ENCODE data around the gene INSYN1. TPM values are rescaled to one million over a fixed set of nuclear protein-coding genes. Genes with fewer than 3 reads are reported as not detected.

Gene INSYN1
- total RNA-seq, 1 experiment from 2014 or later, result not detected

DNA sequence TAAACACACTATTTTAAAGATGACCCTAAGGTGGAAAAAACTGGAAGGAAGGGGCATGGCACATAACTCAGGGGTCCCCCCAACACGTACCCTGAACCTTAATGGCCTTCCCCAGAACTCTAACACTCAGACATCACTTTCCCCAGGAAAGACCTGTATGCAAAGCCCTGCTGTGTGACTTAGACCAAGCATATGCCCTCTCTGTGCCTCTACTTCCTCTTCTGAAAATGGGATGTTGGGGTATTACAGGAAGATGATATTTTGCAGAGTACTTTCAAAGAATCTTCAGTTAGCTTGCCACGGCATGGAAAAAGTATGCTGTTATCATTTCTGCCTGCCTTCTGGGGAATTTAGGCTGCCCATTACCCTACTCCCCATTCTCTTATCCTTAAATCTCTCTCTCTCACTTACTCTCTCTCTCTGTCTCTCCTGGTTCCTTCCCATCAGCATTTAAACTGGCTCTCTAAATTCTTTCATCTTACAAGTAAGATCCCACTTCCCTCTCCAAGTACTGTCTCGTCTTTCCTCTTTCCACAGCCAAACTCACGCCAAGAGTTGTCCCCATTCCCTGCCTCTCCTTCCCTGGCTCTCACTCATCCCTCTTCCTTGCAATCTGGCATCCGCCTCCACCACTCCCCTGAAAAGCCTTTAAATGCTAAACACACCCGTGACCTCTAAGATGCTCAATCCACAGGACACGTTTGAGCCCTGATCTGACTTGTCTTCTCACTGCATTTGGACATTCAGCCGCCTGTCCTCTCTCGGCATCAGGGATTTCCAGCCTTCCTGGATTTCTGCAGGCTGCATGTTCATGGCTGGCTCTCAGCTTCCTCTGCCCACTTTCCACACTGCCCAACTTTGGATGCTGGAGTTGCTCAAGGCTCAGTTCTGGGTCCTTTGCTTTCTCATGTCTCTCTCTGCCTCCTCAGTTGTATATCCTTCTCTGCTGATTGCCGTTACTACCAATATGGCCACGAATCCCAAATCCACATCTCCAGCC, 7.5 kb upstream of the INSYN1 start:
- CTCF ChIA-PET, result interaction anchor here (0.6 kb wide), 1 partner anchor 41 kb away, joined by 3 read pairs; no protein-coding TSS in a partner anchor
- intact Hi-C loops (cut with micrococcal nuclease; ENCODE audit: unreplicated experiment), result no loop called here
- Mint-ChIP-seq H3K9me3 (ENCODE audit: low read depth, unreplicated experiment) (no peaks in the 10 kb centered on the region), H3K27me3 (ENCODE audit: unreplicated experiment) (peaks cover 17% of the 10 kb centered on the region), H3K4me3 (ENCODE audit: low read depth, unreplicated experiment) (no peak overlapping the region), H3K4me1 (ENCODE audit: low read depth, unreplicated experiment) (no peaks in the 10 kb centered on the region), H3K27ac (ENCODE audit: unreplicated experiment) (no peak overlapping the region), H3K36me3 (ENCODE audit: insufficient read depth, unreplicated experiment) (no peaks in the 10 kb centered on the region)
- TF ChIP-seq CTCF (IDR thresholded peaks at IDR 0.05; ENCODE audit: unreplicated experiment), result no peak
- BruUV-seq (replicated peaks), result no TSS peak
- DNase-seq, result no peak

GRCh38 chr15:73758461-73758860, 5.3 kb upstream of the INSYN1 start:
- Mint-ChIP-seq H3K4me1 (ENCODE audit: low read depth, unreplicated experiment) (no peaks in the 10 kb centered on the region), H3K4me3 (ENCODE audit: low read depth, unreplicated experiment) (no peak overlapping the region), H3K36me3 (ENCODE audit: insufficient read depth, unreplicated experiment) (no peaks in the 10 kb centered on the region), H3K9me3 (ENCODE audit: low read depth, unreplicated experiment) (no peaks in the 10 kb centered on the region), H3K27me3 (ENCODE audit: unreplicated experiment) (peaks cover 31% of the 10 kb centered on the region), H3K27ac (ENCODE audit: unreplicated experiment) (no peak overlapping the region)
- TF ChIP-seq CTCF (IDR thresholded peaks at IDR 0.05; ENCODE audit: unreplicated experiment), result no peak
- BruUV-seq (replicated peaks), result no TSS peak
- intact Hi-C loops (cut with micrococcal nuclease; ENCODE audit: unreplicated experiment), result no loop called here
- DNase-seq, result no peak
- CTCF ChIA-PET, result no interaction called here

DNA sequence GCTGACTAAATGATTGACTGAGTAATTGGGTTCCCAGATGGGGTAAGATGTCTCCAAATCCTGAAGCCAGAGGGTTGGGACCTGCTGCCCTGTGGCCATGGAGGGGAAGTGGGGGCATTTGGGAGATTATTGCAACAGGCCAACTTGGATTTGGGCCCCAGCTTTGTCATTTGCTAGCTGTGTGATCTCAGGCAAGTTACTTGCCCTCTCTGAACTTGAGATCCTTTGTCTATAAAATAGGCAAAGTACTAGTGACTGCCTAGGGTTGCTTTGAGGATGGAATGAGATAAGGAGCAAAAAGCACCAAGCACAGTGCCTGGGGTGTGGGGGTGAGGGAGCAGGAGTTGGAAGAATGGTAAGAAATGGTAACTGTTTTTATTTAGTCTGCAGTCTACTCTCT, 4.4 kb upstream of the INSYN1 start:
- Mint-ChIP-seq H3K9me3 (ENCODE audit: low read depth, unreplicated experiment) (no peaks in the 10 kb centered on the region), H3K4me1 (ENCODE audit: low read depth, unreplicated experiment) (no peaks in the 10 kb centered on the region), H3K36me3 (ENCODE audit: insufficient read depth, unreplicated experiment) (no peaks in the 10 kb centered on the region), H3K27me3 (ENCODE audit: unreplicated experiment) (peaks cover 36% of the 10 kb centered on the region), H3K27ac (ENCODE audit: unreplicated experiment) (no peak overlapping the region), H3K4me3 (ENCODE audit: low read depth, unreplicated experiment) (no peak overlapping the region)
- BruUV-seq (replicated peaks), result no TSS peak
- intact Hi-C loops (cut with micrococcal nuclease; ENCODE audit: unreplicated experiment), result no loop called here
- CTCF ChIA-PET, result interaction anchor here (0.9 to 1.1 kb wide), 2 partner anchors 35 to 184 kb away, joined by 3 read pairs; no protein-coding TSS in a partner anchor
- DNase-seq, result no peak
- TF ChIP-seq CTCF (IDR thresholded peaks at IDR 0.05; ENCODE audit: unreplicated experiment), result no peak

DNA sequence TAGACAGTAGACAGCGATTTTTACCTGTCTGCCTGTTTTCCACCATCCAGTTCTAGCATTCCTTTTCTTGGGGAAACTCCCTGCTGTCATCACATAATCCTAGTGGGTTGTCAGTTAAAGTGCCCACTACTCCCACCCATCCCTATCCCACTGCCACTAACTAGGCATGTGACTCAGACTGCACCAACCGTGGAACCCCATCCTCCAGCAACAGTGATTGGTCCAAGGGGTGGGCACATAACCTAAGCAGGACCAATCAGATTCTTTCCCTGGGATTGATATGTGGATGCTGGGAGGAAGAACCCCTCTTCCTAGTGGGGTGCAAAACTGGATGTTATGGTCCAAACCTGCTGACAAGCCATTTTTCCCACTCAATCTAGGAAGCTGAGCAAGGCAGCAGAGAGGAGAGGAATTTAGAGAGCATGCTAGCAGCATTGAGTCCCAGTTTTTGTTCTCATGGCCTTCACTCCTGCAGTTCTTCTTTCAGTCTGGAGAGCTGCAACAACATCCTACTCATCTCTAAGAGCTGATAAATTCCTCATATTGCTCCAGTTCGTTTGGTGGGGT, 3.9 kb upstream of the INSYN1 start:
- Mint-ChIP-seq H3K27ac (ENCODE audit: unreplicated experiment) (no peak overlapping the region), H3K27me3 (ENCODE audit: unreplicated experiment) (peaks cover 36% of the 10 kb centered on the region), H3K4me1 (ENCODE audit: low read depth, unreplicated experiment) (no peaks in the 10 kb centered on the region), H3K4me3 (ENCODE audit: low read depth, unreplicated experiment) (no peak overlapping the region), H3K36me3 (ENCODE audit: insufficient read depth, unreplicated experiment) (no peaks in the 10 kb centered on the region), H3K9me3 (ENCODE audit: low read depth, unreplicated experiment) (no peaks in the 10 kb centered on the region)
- no peak for DNase-seq
- BruUV-seq (replicated peaks), result no TSS peak
- intact Hi-C loops (cut with micrococcal nuclease; ENCODE audit: unreplicated experiment), result no loop called here
- CTCF ChIA-PET, result interaction anchor here (0.9 to 1.1 kb wide), 2 partner anchors 35 to 184 kb away, joined by 3 read pairs; no protein-coding TSS in a partner anchor
- TF ChIP-seq CTCF (IDR thresholded peaks at IDR 0.05; ENCODE audit: unreplicated experiment), result no peak
